Astrocyte of the cerebellum (primary cell): ENCODE measurements around the gene PINLYP.
A peak's percentile ranks its signal among the peaks of the same experiment; 100 is the strongest.

Experiments
- DNase-seq: peaks from one replicate; pipeline ENCODE4 v3.0.0-alpha.2; 2011; ENCODE audit warnings: low read depth
- H3K4me3 ChIP-seq: 2 replicates; pipeline ENCODE4 v1.5.1; 2011; ENCODE audit warnings: mild to moderate bottlenecking, low read depth, low read length, moderate library complexity
- CTCF ChIP-seq: IDR thresholded peaks from 2 replicates; pipeline ENCODE4 v1.5.1; 2012; ENCODE audit warnings: low read length, low read depth, moderate library complexity, mild to moderate bottlenecking; ENCODE audit errors: missing control alignments
- in situ Hi-C: cut with HindIII; loops from 2 replicates; pipeline ENCODE4 v1.10.0; 2017; ENCODE audit warnings: low sequenced_read_pairs

Gene PINLYP

GRCh38 chr19:43560687-43561086 is 14.9 kb upstream of the PINLYP start:
- no peak for DNase-seq
- no peak overlapping the region for H3K4me3 ChIP-seq
- in situ Hi-C loops: no loop called here
- TF ChIP-seq CTCF: no peak

DNA sequence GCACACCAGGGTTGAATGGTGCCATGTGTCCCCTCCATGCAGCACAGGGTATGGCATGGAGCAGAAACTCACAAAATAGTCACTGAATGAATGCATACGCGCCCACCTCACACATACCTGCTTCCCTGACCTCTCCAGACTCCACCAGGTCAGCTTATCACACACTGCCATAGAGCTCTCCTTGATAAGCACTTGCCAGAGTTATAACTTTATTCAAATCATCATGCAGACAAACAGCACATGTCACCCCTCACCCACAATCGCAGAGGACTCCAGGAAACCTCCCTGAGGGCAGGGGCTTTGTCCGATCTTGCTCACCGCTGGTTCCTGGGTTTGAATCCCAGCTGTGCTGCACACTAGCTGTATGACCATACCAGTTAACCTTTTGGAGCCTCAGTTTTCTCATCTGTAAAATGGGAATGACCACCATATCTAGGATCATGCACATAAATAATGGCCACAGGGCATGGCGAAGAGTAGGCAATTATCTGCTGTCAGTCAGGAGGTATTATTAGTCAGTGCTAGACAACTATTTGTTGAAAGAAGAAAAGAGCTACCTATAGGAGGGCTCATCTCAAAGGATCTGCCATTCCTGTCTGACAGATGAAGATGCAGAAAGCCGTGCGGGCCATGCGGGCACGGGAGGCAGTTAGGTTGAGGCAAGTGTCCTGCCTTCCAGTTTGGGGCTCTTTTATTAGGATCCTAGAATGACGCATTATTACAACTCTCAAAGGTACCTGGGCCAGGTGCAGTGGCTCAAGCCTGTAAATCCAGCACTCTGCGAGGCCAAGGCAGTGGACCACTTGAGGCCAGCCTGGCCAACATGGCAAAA is 14.2 kb upstream of the PINLYP start:
- TF ChIP-seq CTCF: no peak
- in situ Hi-C loops: no loop called here
- DNase-seq: no peak
- H3K4me3 ChIP-seq: no peak overlapping the region

DNA sequence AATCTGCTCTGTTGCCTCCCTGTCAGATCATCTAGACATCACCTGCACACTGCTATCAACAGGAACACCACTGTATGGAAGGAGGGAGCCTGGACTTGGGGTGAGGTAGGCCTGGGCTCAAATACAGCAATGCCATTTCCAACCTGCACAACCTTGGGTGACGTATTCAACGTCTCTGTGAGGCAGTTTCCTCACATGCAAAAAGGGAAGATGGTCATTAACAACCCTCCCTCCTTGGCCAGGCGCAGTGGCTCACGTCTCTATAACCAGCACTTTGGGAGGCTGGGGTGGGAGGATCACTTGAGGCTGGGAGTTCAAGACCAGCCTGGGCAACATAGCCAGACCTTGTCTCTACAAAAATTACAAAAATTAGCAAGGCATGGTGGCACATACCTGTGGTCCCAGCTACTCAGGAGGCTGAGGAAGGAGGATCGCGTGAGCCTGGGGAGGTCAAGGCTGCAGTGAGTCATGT is 13.3 kb upstream of the PINLYP start:
- no peak for DNase-seq
- no peak overlapping the region for H3K4me3 ChIP-seq
- in situ Hi-C loops: no loop called here
- no peak for TF ChIP-seq CTCF

- in situ Hi-C loops: no loop called here
- H3K4me3 ChIP-seq: no peak overlapping the region
- peak; percentile 77 for DNase-seq
- no peak for TF ChIP-seq CTCF
Observed at GRCh38 chr19:43562698-43563241, 12.8 kb upstream of the PINLYP start.

DNA sequence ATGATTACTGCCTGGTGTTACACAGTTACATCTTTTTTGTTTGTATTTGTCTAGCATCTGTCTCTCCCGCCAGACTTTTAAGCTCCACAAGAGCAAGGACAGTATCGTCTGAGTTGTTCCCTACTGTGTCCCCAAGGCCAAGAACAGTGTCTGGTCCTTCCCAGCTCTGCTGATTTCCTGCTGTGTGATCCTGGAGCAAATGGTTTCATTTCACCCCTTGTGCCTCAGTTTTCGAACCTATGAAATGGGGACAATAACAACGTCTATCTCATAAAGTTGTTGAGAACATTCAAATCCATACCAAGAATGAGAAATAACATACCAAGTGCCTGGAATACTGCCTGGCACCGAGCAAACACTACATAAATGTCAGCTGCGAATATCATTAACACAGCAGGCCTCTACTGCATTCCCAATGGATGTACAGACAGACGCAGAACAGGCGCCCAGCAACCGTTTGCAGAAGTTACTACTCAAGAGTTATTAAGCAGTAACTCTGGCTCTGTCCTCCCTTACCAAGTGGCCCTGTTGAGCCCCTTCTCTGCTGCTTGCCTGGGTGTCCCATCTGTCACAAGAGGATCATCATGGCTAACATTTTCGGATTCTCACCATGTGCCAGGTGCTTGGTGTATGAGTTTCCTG is 11.7 kb upstream of the PINLYP start:
- TF ChIP-seq CTCF: no peak
- no peak for DNase-seq
- H3K4me3 ChIP-seq: no peak overlapping the region
- in situ Hi-C loops: no loop called here

DNA sequence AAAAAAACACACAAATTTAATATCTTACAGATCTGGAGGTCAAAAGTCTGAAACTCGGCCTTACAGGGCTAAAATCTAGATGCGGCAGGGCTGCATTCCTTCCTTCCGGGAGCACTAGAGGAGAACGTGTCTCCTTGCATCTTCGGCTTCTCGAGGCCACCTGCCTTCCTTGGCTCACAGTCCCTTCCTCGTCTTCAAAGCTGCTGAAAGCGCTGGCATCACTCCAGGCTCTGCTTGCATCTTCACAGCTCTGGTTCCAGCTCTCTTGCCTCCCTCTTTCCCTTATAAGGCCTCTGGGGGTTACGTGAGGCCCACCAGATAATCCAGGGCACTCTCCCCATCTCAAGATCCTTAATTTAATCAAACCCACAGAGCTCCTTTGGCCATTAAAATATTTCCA is 10.8 kb upstream of the PINLYP start:
- no peak for TF ChIP-seq CTCF
- no peak overlapping the region for H3K4me3 ChIP-seq
- DNase-seq: no peak
- in situ Hi-C loops: no loop called here
